RWPE2 (cell line): ENCODE data around the gene CTNS.

Experiments
- ATAC-seq: fragments of 200-7000 bp; cut with Tn5 transposase; 3 replicates; pipeline ENCODE4 v1.9.1; 2021; ENCODE audit warnings: low read depth
- DNase-seq: peaks from one replicate; pipeline ENCODE4 v3.0.0-alpha.2; 2020; ENCODE audit warnings: low spot score
- H3K27ac ChIP-seq: fragments of 450-650 bp; 2 replicates; pipeline ENCODE4 v1.5.1; 2017; ENCODE audit warnings: mild to moderate bottlenecking; ENCODE audit not compliant: poor library complexity, severe bottlenecking
- H3K27me3 ChIP-seq: fragments of 250-450 bp; sonication (Bioruptor Pico); 2 replicates; pipeline ENCODE4 v1.5.1; 2021; ENCODE audit warnings: mild to moderate bottlenecking, moderate library complexity; ENCODE audit not compliant: insufficient read depth, poor library complexity, severe bottlenecking
- H3K36me3 ChIP-seq: fragments of 250-450 bp; sonication (Bioruptor Pico); 2 replicates; pipeline ENCODE4 v1.5.1; 2020; ENCODE audit warnings: low read depth, mild to moderate bottlenecking, moderate library complexity
- H3K4me1 ChIP-seq: fragments of 250-450 bp; sonication (Bioruptor Pico); 2 replicates; pipeline ENCODE4 v1.5.1; 2021; ENCODE audit warnings: mild to moderate bottlenecking, moderate library complexity; ENCODE audit not compliant: insufficient read depth, poor library complexity, severe bottlenecking
- H3K4me3 ChIP-seq: fragments of 250-450 bp; sonication (Bioruptor Pico); 2 replicates; pipeline ENCODE4 v1.5.1; 2021; ENCODE audit warnings: mild to moderate bottlenecking, moderate library complexity; ENCODE audit not compliant: severe bottlenecking
- H3K9me3 ChIP-seq: fragments of 250-450 bp; sonication (Bioruptor Pico); 2 replicates; pipeline ENCODE4 v1.5.1; 2021; ENCODE audit warnings: mild to moderate bottlenecking, moderate library complexity; ENCODE audit not compliant: severe bottlenecking
- CTCF ChIP-seq: fragments of 450-650 bp; IDR thresholded peaks from one replicate; pipeline ENCODE4 v1.5.1; 2017; ENCODE audit warnings: mild to moderate bottlenecking, moderate library complexity; ENCODE audit not compliant: poor library complexity, severe bottlenecking

Gene CTNS

GRCh38 chr17:3627769-3628167 is 8.8 kb upstream of the CTNS start:
- Histone ChIP-seq H3K4me1 (no peaks in the 10 kb centered on the region), H3K27me3 (no peaks in the 10 kb centered on the region), H3K36me3 (peaks cover 52% of the 10 kb centered on the region), H3K4me3 (no peak overlapping the region), H3K9me3 (no peaks in the 10 kb centered on the region), H3K27ac (no peak overlapping the region)
- no peak for ATAC-seq
- DNase-seq = no peak
- TF ChIP-seq CTCF = no peak

GRCh38 chr17:3630781-3631180 is 5.8 kb upstream of the CTNS start:
- Histone ChIP-seq H3K4me3 (no peak overlapping the region), H3K27ac (no peak overlapping the region), H3K27me3 (no peaks in the 10 kb centered on the region), H3K36me3 (peaks cover 34% of the 10 kb centered on the region), H3K4me1 (peaks cover 7% of the 10 kb centered on the region), H3K9me3 (no peaks in the 10 kb centered on the region)
- TF ChIP-seq CTCF = no peak
- DNase-seq (no peak), ATAC-seq (no peak)

- ATAC-seq (no peak), DNase-seq (no peak)
- Histone ChIP-seq H3K4me3 (no peak overlapping the region), H3K4me1 (peaks cover 7% of the 10 kb centered on the region), H3K27me3 (no peaks in the 10 kb centered on the region), H3K27ac (no peak overlapping the region), H3K36me3 (peaks cover 23% of the 10 kb centered on the region), H3K9me3 (no peaks in the 10 kb centered on the region)
- TF ChIP-seq CTCF = no peak
These were observed 4.3 kb upstream of the CTNS start for GRCh38 chr17:3632287-3632686.

- no peak for TF ChIP-seq CTCF
These were observed 946 bp upstream of the CTNS start for GRCh38 chr17:3635474-3636153.

GRCh38 chr17:3636908-3637373 is 381 bp downstream of the CTNS start:
- H3K27me3 ChIP-seq = no peaks in the 10 kb centered on the region
- H3K4me1 ChIP-seq = peaks cover 7% of the 10 kb centered on the region
- ATAC-seq = peak; percentile 2; the same call in 1 of the 3 replicates
- H3K36me3 ChIP-seq = 0 out of 2 replicates have a peak, but pooled peaks cover 7% of the 10 kb centered on the region
- TF ChIP-seq CTCF = no peak
- peak overlapping the region; percentile 67 for H3K27ac ChIP-seq
- peak overlapping the region; percentile 90 for H3K4me3 ChIP-seq
- no peaks in the 10 kb centered on the region for H3K9me3 ChIP-seq
- DNase-seq = no peak

More at GRCh38 chr17:3635474-3636153, 946 bp upstream of the CTNS start:
- Histone ChIP-seq H3K27me3 (no peaks in the 10 kb centered on the region), H3K9me3 (no peaks in the 10 kb centered on the region), H3K4me3 (peak overlapping the region; percentile 90), H3K27ac (peak overlapping the region; percentile 67), H3K4me1 (peaks cover 7% of the 10 kb centered on the region), H3K36me3 (0 out of 2 replicates have a peak, but pooled peaks cover 7% of the 10 kb centered on the region)
- ATAC-seq (no peak), DNase-seq (no peak)
